ENCODE results near the gene BORCS6. TPM values are rescaled to one million over a fixed set of nuclear protein-coding genes. Genes with fewer than 3 reads are reported as not detected.
A peak's percentile ranks its signal among the peaks of the same experiment; 100 is the strongest.

Gene BORCS6
- total and polyA plus RNA-seq, 2 of the 13 experiments (the other 11 are each of a cell fraction or from before 2014, with no cell fraction given), result 2.0 to 5.1 TPM

- 0 out of 2 replicates have a peak, but pooled peaks have one; percentile 16 for TF ChIP-seq ZFX (CRISPR knock-in tag; IDR thresholded peaks at IDR 0.05; ENCODE audit: low read depth)
- peak; percentile 59 for TF ChIP-seq ZNF761 (CRISPR knock-in tag; conservative IDR thresholded peaks at IDR 0.05)
- TF ChIP-seq GTF3A (CRISPR knock-in tag; conservative IDR thresholded peaks at IDR 0.05), result no peak
- TF ChIP-seq ZNF776 (CRISPR knock-in tag; IDR thresholded peaks at IDR 0.05), result no peak
- TF ChIP-seq CREB1 (IDR thresholded peaks at IDR 0.05), result peak; percentile 68
- peak; percentile 85 for TF ChIP-seq CREB1 (CRISPR knock-in tag; IDR thresholded peaks at IDR 0.05)
- TF ChIP-seq, protein P1, sequence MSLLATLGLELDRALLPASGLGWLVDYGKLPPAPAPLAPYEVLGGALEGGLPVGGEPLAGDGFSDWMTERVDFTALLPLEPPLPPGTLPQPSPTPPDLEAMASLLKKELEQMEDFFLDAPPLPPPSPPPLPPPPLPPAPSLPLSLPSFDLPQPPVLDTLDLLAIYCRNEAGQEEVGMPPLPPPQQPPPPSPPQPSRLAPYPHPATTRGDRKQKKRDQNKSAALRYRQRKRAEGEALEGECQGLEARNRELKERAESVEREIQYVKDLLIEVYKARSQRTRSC (CRISPR knock-in tag; IDR thresholded peaks at IDR 0.05; ENCODE audit: low read depth), result no peak
- no peak for TF ChIP-seq ZNF136 (CRISPR knock-in tag; IDR thresholded peaks at IDR 0.05; ENCODE audit: low read depth)
- peak; percentile 66; the same call in 1 of the 2 replicates for TF ChIP-seq ZNF629 (CRISPR knock-in tag; conservative IDR thresholded peaks at IDR 0.05)
- TF ChIP-seq ZNF441 (CRISPR knock-in tag; IDR thresholded peaks at IDR 0.05; ENCODE audit: borderline replicate concordance), result peak; percentile 80; the same call in 1 of the 2 replicates
- peak; percentile 94; the same call in 1 of the 2 replicates for TF ChIP-seq NFKB2 (CRISPR knock-in tag; IDR thresholded peaks at IDR 0.05; ENCODE audit: borderline replicate concordance)
- TF ChIP-seq ZNF30 (CRISPR knock-in tag; IDR thresholded peaks at IDR 0.05), result no peak
- peak; percentile 85; the same call in 1 of the 2 replicates for TF ChIP-seq MED13 (CRISPR knock-in tag; IDR thresholded peaks at IDR 0.05)
- peak; percentile 88 for TF ChIP-seq IKZF5 (CRISPR knock-in tag; IDR thresholded peaks at IDR 0.05)
- no peak for TF ChIP-seq FOXA1 (IDR thresholded peaks at IDR 0.05)
- 0 out of 2 replicates have a peak, but pooled peaks have one; percentile 28 for TF ChIP-seq FOXA1 (CRISPR knock-in tag; IDR thresholded peaks at IDR 0.05)
- TF ChIP-seq JARID2 (CRISPR knock-in tag; IDR thresholded peaks at IDR 0.05; ENCODE audit: insufficient replicate concordance), result no peak
- TF ChIP-seq ZNF432 (CRISPR knock-in tag; IDR thresholded peaks at IDR 0.05; ENCODE audit: borderline replicate concordance), result no peak
- TF ChIP-seq ZNF672 (CRISPR knock-in tag; IDR thresholded peaks at IDR 0.05), result no peak
- TF ChIP-seq BRF2 (CRISPR knock-in tag; IDR thresholded peaks at IDR 0.05), result peak; percentile 30; the same call in 1 of the 2 replicates
- peak; percentile 76; the same call in 1 of the 2 replicates for TF ChIP-seq ZNF713 (CRISPR knock-in tag; IDR thresholded peaks at IDR 0.05)
- TF ChIP-seq NCOA1 (CRISPR knock-in tag; IDR thresholded peaks at IDR 0.05), result no peak
- TF ChIP-seq GTF2F1 (IDR thresholded peaks at IDR 0.05; ENCODE audit: low read length), result no peak
- no peak for TF ChIP-seq YEATS2 (CRISPR knock-in tag; IDR thresholded peaks at IDR 0.05; ENCODE audit: borderline replicate concordance)
- TF ChIP-seq MIER2 (CRISPR knock-in tag; IDR thresholded peaks at IDR 0.05), result no peak
- peak; percentile 72 for TF ChIP-seq HDAC2 (CRISPR knock-in tag; IDR thresholded peaks at IDR 0.05)
- no peak for TF ChIP-seq MAFK (conservative IDR thresholded peaks at IDR 0.05 in 1 of 2, IDR thresholded peaks at IDR 0.05 in 1 of 2; ENCODE audit: low read length in 2 of 2)
- TF ChIP-seq, protein P2, sequence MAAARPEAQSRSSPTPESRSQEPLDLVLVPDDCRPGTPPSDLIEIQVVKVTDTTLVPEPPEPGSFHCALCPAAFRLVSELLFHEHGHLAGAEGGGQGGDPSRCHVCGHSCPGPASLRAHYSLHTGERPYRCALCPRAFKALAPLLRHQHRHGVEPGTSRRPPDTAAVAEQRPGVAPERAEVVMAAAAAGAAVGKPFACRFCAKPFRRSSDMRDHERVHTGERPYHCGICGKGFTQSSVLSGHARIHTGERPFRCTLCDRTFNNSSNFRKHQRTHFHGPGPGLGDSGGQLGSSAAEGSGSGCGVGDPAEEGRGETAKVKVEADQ (CRISPR knock-in tag; IDR thresholded peaks at IDR 0.05; ENCODE audit: borderline replicate concordance), result no peak
- TF ChIP-seq CENPT (CRISPR knock-in tag; IDR thresholded peaks at IDR 0.05; ENCODE audit: low read depth), result no peak
- TF ChIP-seq PHB2 (IDR thresholded peaks at IDR 0.05; ENCODE audit: partially characterized antibody), result no peak
Observed at GRCh38 chr17:8138672-8139371, 51.2 kb downstream of the BORCS6 start (continued).

Data from HepG2 (cell line).